Prostate gland (tissue), 2 donors: Measurements from ENCODE around the gene PANX1.

Experiments used
- POLR2A ChIP-seq: fragments of 450-650 bp; IDR thresholded peaks from one replicate; pipeline ENCODE4 v1.6.1; 2016; ENCODE audit warnings: antibody characterized with exemption, mild to moderate bottlenecking
- TF ChIP-seq, protein P1 (sequence below), 4 experiments: fragments of 200-600 bp in 2 of 4; fragments of 450-650 bp in 2 of 4; sonication (generic) in 2 of 4; IDR thresholded peaks; 1 replicate in 3 of 4; 2 replicates in 1 of 4; pipeline ENCODE4 v1.5.1; 2016 to 2019; ENCODE audit warnings: antibody characterized with exemption in 4 of 4, mild to moderate bottlenecking in 2 of 4, moderate library complexity in 2 of 4

DNA sequence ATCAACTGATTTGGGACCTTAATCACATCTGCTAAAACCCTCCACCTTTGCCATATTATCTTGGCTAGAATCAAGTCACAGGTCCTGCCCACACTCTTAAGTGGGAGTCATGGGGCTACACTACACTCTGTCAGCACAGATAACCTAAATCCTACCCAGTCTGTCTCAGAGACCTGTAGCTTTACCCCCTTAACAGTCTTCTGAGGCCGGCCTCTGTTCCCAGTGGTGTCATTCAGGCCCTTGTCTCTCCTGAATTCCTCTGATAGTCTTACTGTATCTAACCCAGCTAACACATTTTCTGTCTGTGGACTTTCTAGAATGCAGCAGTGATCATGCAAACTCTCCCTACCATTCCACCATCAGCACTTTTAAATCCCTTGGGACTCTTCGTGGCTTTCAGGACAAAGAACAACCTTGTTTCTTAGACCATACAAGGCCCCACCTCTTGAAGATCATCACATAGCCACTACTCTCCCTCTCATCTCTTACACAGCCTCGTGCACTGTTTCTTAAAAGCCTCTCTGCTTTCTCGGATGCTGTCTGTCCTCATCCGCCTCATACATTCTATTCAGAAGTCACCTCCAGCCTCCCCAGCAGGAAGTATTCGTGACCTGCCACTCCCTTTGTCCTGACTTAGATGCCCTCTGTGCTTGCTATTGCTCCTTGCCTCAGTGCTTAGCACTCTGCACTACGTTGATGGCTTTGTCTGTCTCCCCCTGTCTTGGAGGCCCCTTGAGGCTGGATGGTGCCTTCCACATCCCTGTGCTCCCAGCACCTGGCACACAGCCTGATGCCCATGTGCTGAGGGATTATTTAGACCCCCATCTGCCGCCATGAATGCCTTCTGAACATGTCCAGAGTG lies 57.9 kb downstream of the PANX1 start:
- TF ChIP-seq, protein P1, sequence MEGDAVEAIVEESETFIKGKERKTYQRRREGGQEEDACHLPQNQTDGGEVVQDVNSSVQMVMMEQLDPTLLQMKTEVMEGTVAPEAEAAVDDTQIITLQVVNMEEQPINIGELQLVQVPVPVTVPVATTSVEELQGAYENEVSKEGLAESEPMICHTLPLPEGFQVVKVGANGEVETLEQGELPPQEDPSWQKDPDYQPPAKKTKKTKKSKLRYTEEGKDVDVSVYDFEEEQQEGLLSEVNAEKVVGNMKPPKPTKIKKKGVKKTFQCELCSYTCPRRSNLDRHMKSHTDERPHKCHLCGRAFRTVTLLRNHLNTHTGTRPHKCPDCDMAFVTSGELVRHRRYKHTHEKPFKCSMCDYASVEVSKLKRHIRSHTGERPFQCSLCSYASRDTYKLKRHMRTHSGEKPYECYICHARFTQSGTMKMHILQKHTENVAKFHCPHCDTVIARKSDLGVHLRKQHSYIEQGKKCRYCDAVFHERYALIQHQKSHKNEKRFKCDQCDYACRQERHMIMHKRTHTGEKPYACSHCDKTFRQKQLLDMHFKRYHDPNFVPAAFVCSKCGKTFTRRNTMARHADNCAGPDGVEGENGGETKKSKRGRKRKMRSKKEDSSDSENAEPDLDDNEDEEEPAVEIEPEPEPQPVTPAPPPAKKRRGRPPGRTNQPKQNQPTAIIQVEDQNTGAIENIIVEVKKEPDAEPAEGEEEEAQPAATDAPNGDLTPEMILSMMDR (IDR thresholded peaks at IDR 0.05) = no peak
- no peak for TF ChIP-seq POLR2A
